Chondrocyte (in vitro differentiated cells): ENCODE data around the gene DUSP2. TPM values are rescaled to one million over a fixed set of nuclear protein-coding genes. Genes with fewer than 3 reads are reported as not detected.
A peak's percentile ranks its signal among the peaks of the same experiment; 100 is the strongest.
"Not testable (repeated sequence)": the region's sequence is repeated elsewhere in the genome, so short reads cannot be mapped to it uniquely, and the experiment has no call there.

Experiments
- DNase-seq: peaks from one replicate; pipeline ENCODE4 v3.0.0; 2021; ENCODE audit warnings: mixed read lengths, low spot score
- H3K27ac Mint-ChIP-seq: one replicate; pipeline ENCODE4 v1.8.0; 2021; ENCODE audit warnings: mild to moderate bottlenecking, moderate library complexity, mixed read lengths; ENCODE audit not compliant: unreplicated experiment
- H3K27me3 Mint-ChIP-seq: 2 replicates; pipeline ENCODE4 v1.8.0; 2021; ENCODE audit warnings: low read depth, mixed read lengths
- H3K36me3 Mint-ChIP-seq: 2 replicates; pipeline ENCODE4 v1.8.0; 2021; ENCODE audit warnings: low read depth, mixed read lengths
- H3K4me1 Mint-ChIP-seq: 2 replicates; pipeline ENCODE4 v1.8.0; 2021; ENCODE audit warnings: low read depth, mild to moderate bottlenecking, mixed read lengths
- H3K4me3 Mint-ChIP-seq: one replicate; pipeline ENCODE4 v1.8.0; 2021; ENCODE audit warnings: mild to moderate bottlenecking, moderate library complexity, mixed read lengths; ENCODE audit not compliant: unreplicated experiment
- H3K9me3 Mint-ChIP-seq: 2 replicates; pipeline ENCODE4 v1.8.0; 2021; ENCODE audit warnings: low read depth, mixed read lengths
- CTCF ChIP-seq: fragments of 200-600 bp; sonication (generic); IDR thresholded peaks from 2 replicates; pipeline ENCODE4 v1.5.0; 2021; ENCODE audit warnings: antibody characterized with exemption, mild to moderate bottlenecking, moderate library complexity
- total RNA-seq: library from RNA; stranded (reverse); gene quantifications from 3 replicates; pipeline ENCODE4 v1.2.1, GENCODE V29; 2021

Gene DUSP2
- total RNA-seq, 1 donor from 2014 or later: 1.1 TPM

- TF ChIP-seq CTCF: no peak
- no peak overlapping the region for H3K27ac Mint-ChIP-seq
- peaks cover 17% of the 10 kb centered on the region for H3K4me1 Mint-ChIP-seq
- peaks cover 4% of the 10 kb centered on the region for H3K9me3 Mint-ChIP-seq
- peaks cover 6% of the 10 kb centered on the region for H3K27me3 Mint-ChIP-seq
- H3K36me3 Mint-ChIP-seq: no peaks in the 10 kb centered on the region
- H3K4me3 Mint-ChIP-seq: no peak overlapping the region
- no peak for DNase-seq
Observed at GRCh38 chr2:96163415-96163767, 18.2 kb upstream of the DUSP2 start.

- peaks cover 14% of the 10 kb centered on the region for H3K4me1 Mint-ChIP-seq
- TF ChIP-seq CTCF: no peak
- no peak overlapping the region for H3K27ac Mint-ChIP-seq
- H3K9me3 Mint-ChIP-seq: peaks cover 4% of the 10 kb centered on the region
- DNase-seq: no peak
- H3K4me3 Mint-ChIP-seq: no peak overlapping the region
- peaks cover 6% of the 10 kb centered on the region for H3K27me3 Mint-ChIP-seq
- H3K36me3 Mint-ChIP-seq: no peaks in the 10 kb centered on the region
Observed at GRCh38 chr2:96161898-96162297, 16.7 kb upstream of the DUSP2 start.

GRCh38 chr2:96160366-96160765 lies 15.1 kb upstream of the DUSP2 start:
- not testable (repeated sequence) for H3K36me3 Mint-ChIP-seq, H3K27ac Mint-ChIP-seq, DNase-seq

GRCh38 chr2:96159084-96159830 lies 14.0 kb upstream of the DUSP2 start:
- Mint-ChIP-seq H3K4me3 (no peak overlapping the region), H3K36me3 (no peaks in the 10 kb centered on the region), H3K27me3 (peaks cover 8% of the 10 kb centered on the region), H3K27ac (no peak overlapping the region), H3K4me1 (peaks cover 12% of the 10 kb centered on the region), H3K9me3 (peaks cover 4% of the 10 kb centered on the region)
- TF ChIP-seq CTCF: no peak
- DNase-seq: peak; percentile 62

More at GRCh38 chr2:96160366-96160765, 15.1 kb upstream of the DUSP2 start:
- peaks cover 14% of the 10 kb centered on the region for H3K4me1 Mint-ChIP-seq
- not testable (repeated sequence) for H3K27me3 Mint-ChIP-seq, H3K4me3 Mint-ChIP-seq, H3K9me3 Mint-ChIP-seq

- Mint-ChIP-seq H3K4me1 (peaks cover 5% of the 10 kb centered on the region), H3K27me3 (peaks cover 8% of the 10 kb centered on the region), H3K9me3 (peaks cover 4% of the 10 kb centered on the region), H3K27ac (no peak overlapping the region), H3K4me3 (no peak overlapping the region), H3K36me3 (no peaks in the 10 kb centered on the region)
- TF ChIP-seq CTCF: no peak
- DNase-seq: peak; percentile 87
Observed at GRCh38 chr2:96158554-96158940, 13.3 kb upstream of the DUSP2 start.
